GM21526 (cell line): ENCODE measurements around the gene RGSL1.

Experiments used
- ATAC-seq: cut with Tn5 transposase; IDR thresholded peaks from one replicate; pipeline ENCODE4 v1.9.1; 2021; ENCODE audit warnings: moderate library complexity; ENCODE audit not compliant: unreplicated experiment, low FRiP score

RGSL1 gene

GRCh38 chr1:182608845-182609610 lies 159.1 kb downstream of the RGSL1 start:
- no peak for ATAC-seq
